ENCODE data around the gene RINT1.
A peak's percentile ranks its signal among the peaks of the same experiment; 100 is the strongest.

Gene RINT1

GRCh38 chr7:105497016-105497415, 35.0 kb upstream of the RINT1 start:
- no peaks in the 10 kb centered on the region for H3F3A ChIP-seq (ENCODE audit: insufficient read depth, low read length)
- no peaks in the 10 kb centered on the region; the same call in 1 of the 2 replicates for H3K36me3 ChIP-seq (replicated peaks; ENCODE audit: insufficient read depth, low read length)
- no peaks in the 10 kb centered on the region for H3K27me3 ChIP-seq (replicated peaks; ENCODE audit: insufficient read depth, low read length)
- no peaks in the 10 kb centered on the region for H3K4me1 ChIP-seq (ENCODE audit: low read length)
- no peak overlapping the region for H3K4me3 ChIP-seq (ENCODE audit: low read length)
- no peaks in the 10 kb centered on the region for H3K9me2 ChIP-seq (replicated peaks; ENCODE audit: insufficient read depth, low read length)
- no peak overlapping the region for H3K9ac ChIP-seq (ENCODE audit: low read length)
- H3K4me2 ChIP-seq (ENCODE audit: low read depth, low read length) = no peak overlapping the region
- no peaks in the 10 kb centered on the region for H3K9me3 ChIP-seq (replicated peaks; ENCODE audit: insufficient read depth, low read length)
- no peak for TF ChIP-seq EZH2phosphoT487 (IDR thresholded peaks at IDR 0.05; ENCODE audit: low read length)
- TF ChIP-seq CTCF (IDR thresholded peaks at IDR 0.05; ENCODE audit: low read length) = no peak
- no peak overlapping the region for H2AFZ ChIP-seq (ENCODE audit: low read length)
- H4K20me1 ChIP-seq (ENCODE audit: insufficient read depth, low read length) = no peaks in the 10 kb centered on the region
- no peaks in the 10 kb centered on the region for H3K79me2 ChIP-seq (ENCODE audit: low read length)
- H3K27ac ChIP-seq (ENCODE audit: low read length) = no peak overlapping the region
- no peak for DNase-seq

- Histone ChIP-seq H3F3A (ENCODE audit: insufficient read depth, low read length) (no peaks in the 10 kb centered on the region), H3K4me3 (ENCODE audit: low read length) (no peak overlapping the region), H3K4me2 (ENCODE audit: low read depth, low read length) (no peak overlapping the region), H3K36me3 (replicated peaks; ENCODE audit: insufficient read depth, low read length) (peaks cover 3% of the 10 kb centered on the region; the same call in 1 of the 2 replicates), H3K27ac (ENCODE audit: low read length) (no peak overlapping the region), H3K27me3 (replicated peaks; ENCODE audit: insufficient read depth, low read length) (no peaks in the 10 kb centered on the region), H3K4me1 (ENCODE audit: low read length) (no peaks in the 10 kb centered on the region), H3K9me3 (replicated peaks; ENCODE audit: insufficient read depth, low read length) (no peaks in the 10 kb centered on the region), H3K9me2 (replicated peaks; ENCODE audit: insufficient read depth, low read length) (no peaks in the 10 kb centered on the region), H4K20me1 (ENCODE audit: insufficient read depth, low read length) (no peaks in the 10 kb centered on the region), H2AFZ (ENCODE audit: low read length) (no peak overlapping the region), H3K9ac (ENCODE audit: low read length) (no peak overlapping the region), H3K79me2 (ENCODE audit: low read length) (no peaks in the 10 kb centered on the region)
- TF ChIP-seq EZH2phosphoT487 (IDR thresholded peaks at IDR 0.05; ENCODE audit: low read length) (no peak), CTCF (IDR thresholded peaks at IDR 0.05; ENCODE audit: low read length) (no peak), EZH2 (optimal IDR thresholded peaks at IDR 0.05; ENCODE audit: low read depth, low read length) (no peak)
- DNase-seq = no peak
Measured at GRCh38 chr7:105502173-105502572, 29.8 kb upstream of the RINT1 start.

GRCh38 chr7:105512415-105512814, 19.6 kb upstream of the RINT1 start:
- Histone ChIP-seq H2AFZ (ENCODE audit: low read length) (no peak overlapping the region), H3K4me3 (ENCODE audit: low read length) (no peak overlapping the region), H3K27me3 (replicated peaks; ENCODE audit: insufficient read depth, low read length) (no peaks in the 10 kb centered on the region), H3K9me3 (replicated peaks; ENCODE audit: insufficient read depth, low read length) (no peaks in the 10 kb centered on the region), H4K20me1 (ENCODE audit: insufficient read depth, low read length) (no peaks in the 10 kb centered on the region), H3K4me2 (ENCODE audit: low read depth, low read length) (peak overlapping the region; percentile 55), H3K27ac (ENCODE audit: low read length) (peak overlapping the region; percentile 45; the same call in 1 of the 2 replicates), H3K9me2 (replicated peaks; ENCODE audit: insufficient read depth, low read length) (no peaks in the 10 kb centered on the region), H3K9ac (ENCODE audit: low read length) (no peak overlapping the region; the same call in 1 of the 2 replicates), H3K4me1 (ENCODE audit: low read length) (peaks cover 12% of the 10 kb centered on the region), H3K79me2 (ENCODE audit: low read length) (peaks cover 62% of the 10 kb centered on the region), H3K36me3 (replicated peaks; ENCODE audit: insufficient read depth, low read length) (no peaks in the 10 kb centered on the region), H3F3A (ENCODE audit: insufficient read depth, low read length) (peaks cover 11% of the 10 kb centered on the region)
- TF ChIP-seq EZH2phosphoT487 (IDR thresholded peaks at IDR 0.05; ENCODE audit: low read length) = no peak
- no peak for TF ChIP-seq CTCF (IDR thresholded peaks at IDR 0.05; ENCODE audit: low read length)
- no peak for TF ChIP-seq EZH2 (optimal IDR thresholded peaks at IDR 0.05; ENCODE audit: low read depth, low read length)
- no peak for DNase-seq
